Transverse colon (tissue), 4 donors: Measurements from ENCODE around the gene TBC1D19. TPM values are rescaled to one million over a fixed set of nuclear protein-coding genes. Genes with fewer than 3 reads are reported as not detected.

Experiments
- DNase-seq: peaks from one replicate; pipeline ENCODE4 v3.0.0-alpha.2; 2019
- H3K27ac ChIP-seq, 4 donors: fragments of 200-600 bp; sonication (generic); 2 replicates each; pipeline ENCODE4 v1.5.1; 2016 to 2018; ENCODE audit warnings: inconsistent platforms in 4 of 4
- H3K27me3 ChIP-seq: fragments of 200-600 bp; sonication (generic); 2 replicates; pipeline ENCODE4 v1.5.1; 2017; ENCODE audit warnings: inconsistent platforms
- H3K36me3 ChIP-seq, 4 donors: fragments of 200-600 bp; sonication (generic); 2 replicates each; pipeline ENCODE4 v1.5.1; 2017 to 2019; ENCODE audit warnings: inconsistent platforms in 4 of 4
- H3K4me1 ChIP-seq, 4 donors: fragments of 200-600 bp; sonication (generic); 2 replicates each; pipeline ENCODE4 v1.5.1; 2017 to 2020; ENCODE audit warnings: inconsistent platforms in 4 of 4
- H3K4me3 ChIP-seq, 4 donors: fragments of 200-600 bp; sonication (generic); 1 replicate in 1 of 4; 2 replicates in 3 of 4; pipeline versions ENCODE4 v1.5.1 to v1.6.1; 2017 to 2019; ENCODE audit warnings: inconsistent platforms in 4 of 4
- H3K9me3 ChIP-seq, 2 donors: fragments of 200-600 bp; sonication (generic); 2 replicates each; pipeline ENCODE4 v1.5.1; 2017 to 2019; ENCODE audit warnings: inconsistent platforms in 2 of 2
- EP300 ChIP-seq: sonication (generic); formaldehyde crosslinking; IDR thresholded peaks from one replicate; pipeline ENCODE4 v1.6.1; 2017; ENCODE audit warnings: antibody characterized with exemption, low read depth
- POLR2A ChIP-seq: fragments of 450-650 bp; IDR thresholded peaks from one replicate; pipeline ENCODE4 v1.6.1; 2016; ENCODE audit warnings: antibody characterized with exemption, mild to moderate bottlenecking, moderate library complexity
- POLR2AphosphoS5 ChIP-seq, 3 donors: sonication (generic); formaldehyde crosslinking; IDR thresholded peaks; one replicate each; pipeline ENCODE4 v1.6.1; 2016; ENCODE audit warnings: antibody characterized with exemption in 3 of 3
- WGBS, 2 donors: methylation state at CpG; one replicate each; pipeline ENCODE4 v1.1.5; 2018; ENCODE audit warnings: low coverage in 1 of 2; 5-methylcytosine and 5-hydroxymethylcytosine counted together
- in situ Hi-C, 4 donors: fragments of 200-750 bp; cut with MboI; loops; one replicate each; pipeline versions ENCODE4 v1.15.0 to v1.15.1; 2017; ENCODE audit warnings: low sequenced_read_pairs in 3 of 4, low pct_ligation_motif_present in 1 of 4, low pct_unique_long_range_greater_than_20kb in 1 of 4
- intact Hi-C: fragments of 100-400 bp; cut with DNase I; formaldehyde crosslinking; loops from one replicate; pipeline ENCODE4 v1.15.1; 2023; ENCODE audit warnings: low total_unique reads
- total RNA-seq, 4 donors: library from RNA; depleted of rRNA; stranded (reverse); fragments of >200 nt; gene quantifications; one replicate each; pipeline ENCODE4 v1.1.0, GENCODE V29; 2016
- TF ChIP-seq, protein P1 (sequence below), 5 experiments: fragments of 200-600 bp in 3 of 5; fragments of 450-650 bp in 2 of 5; sonication (generic) in 3 of 5; IDR thresholded peaks; 1 replicate in 2 of 5; 2 replicates in 3 of 5; pipeline ENCODE4 v1.5.1; 2016 to 2017; ENCODE audit warnings: antibody characterized with exemption in 5 of 5, inconsistent platforms in 3 of 5, mild to moderate bottlenecking in 2 of 5, moderate library complexity in 1 of 5

The TBC1D19 gene
- total RNA-seq, 4 donors from 2014 or later, result 6.3 to 19.1 (median 9.6) TPM

DNA sequence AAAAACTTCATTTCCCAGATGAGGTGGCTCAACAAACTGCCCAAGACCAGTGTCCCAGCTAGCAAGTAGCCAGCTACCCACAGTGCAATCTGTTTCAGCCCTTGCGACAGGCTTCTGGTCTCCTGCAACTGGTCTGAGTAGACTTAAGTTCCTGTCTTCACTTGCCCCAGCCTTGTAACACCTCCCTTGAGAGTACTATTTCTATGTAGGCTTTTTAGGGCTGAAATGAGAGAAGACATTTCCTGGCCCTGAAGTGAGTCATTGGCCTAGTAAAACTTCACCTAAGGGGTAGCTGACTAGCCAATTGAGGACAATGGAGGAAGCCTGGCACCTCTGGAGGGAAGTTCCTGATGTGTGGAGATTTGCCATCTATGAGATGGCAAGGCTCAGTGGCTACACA, 196.7 kb downstream of the TBC1D19 start:
- H3K4me1 ChIP-seq, result no peaks in the 10 kb centered on the region
- no peak overlapping the region for H3K4me3 ChIP-seq
- WGBS, 2 donors, result 91% methylated on average over 1 of the region's 1 CpG; no CpG with 5 or more reads in 1 of the 2 donors
- H3K27me3 ChIP-seq, result no peaks in the 10 kb centered on the region
- no peak overlapping the region for H3K27ac ChIP-seq
- in situ Hi-C loops (no loop called here), intact Hi-C loops (no loop called here)
- no peaks in the 10 kb centered on the region for H3K36me3 ChIP-seq
- DNase-seq, result no peak
- no peaks in the 10 kb centered on the region for H3K9me3 ChIP-seq
- TF ChIP-seq POLR2A (no peak), POLR2AphosphoS5 (IDR thresholded peaks at IDR 0.05) (no peak), EP300 (no peak)
- TF ChIP-seq, protein P1, sequence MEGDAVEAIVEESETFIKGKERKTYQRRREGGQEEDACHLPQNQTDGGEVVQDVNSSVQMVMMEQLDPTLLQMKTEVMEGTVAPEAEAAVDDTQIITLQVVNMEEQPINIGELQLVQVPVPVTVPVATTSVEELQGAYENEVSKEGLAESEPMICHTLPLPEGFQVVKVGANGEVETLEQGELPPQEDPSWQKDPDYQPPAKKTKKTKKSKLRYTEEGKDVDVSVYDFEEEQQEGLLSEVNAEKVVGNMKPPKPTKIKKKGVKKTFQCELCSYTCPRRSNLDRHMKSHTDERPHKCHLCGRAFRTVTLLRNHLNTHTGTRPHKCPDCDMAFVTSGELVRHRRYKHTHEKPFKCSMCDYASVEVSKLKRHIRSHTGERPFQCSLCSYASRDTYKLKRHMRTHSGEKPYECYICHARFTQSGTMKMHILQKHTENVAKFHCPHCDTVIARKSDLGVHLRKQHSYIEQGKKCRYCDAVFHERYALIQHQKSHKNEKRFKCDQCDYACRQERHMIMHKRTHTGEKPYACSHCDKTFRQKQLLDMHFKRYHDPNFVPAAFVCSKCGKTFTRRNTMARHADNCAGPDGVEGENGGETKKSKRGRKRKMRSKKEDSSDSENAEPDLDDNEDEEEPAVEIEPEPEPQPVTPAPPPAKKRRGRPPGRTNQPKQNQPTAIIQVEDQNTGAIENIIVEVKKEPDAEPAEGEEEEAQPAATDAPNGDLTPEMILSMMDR (IDR thresholded peaks at IDR 0.05), result no peak

DNA sequence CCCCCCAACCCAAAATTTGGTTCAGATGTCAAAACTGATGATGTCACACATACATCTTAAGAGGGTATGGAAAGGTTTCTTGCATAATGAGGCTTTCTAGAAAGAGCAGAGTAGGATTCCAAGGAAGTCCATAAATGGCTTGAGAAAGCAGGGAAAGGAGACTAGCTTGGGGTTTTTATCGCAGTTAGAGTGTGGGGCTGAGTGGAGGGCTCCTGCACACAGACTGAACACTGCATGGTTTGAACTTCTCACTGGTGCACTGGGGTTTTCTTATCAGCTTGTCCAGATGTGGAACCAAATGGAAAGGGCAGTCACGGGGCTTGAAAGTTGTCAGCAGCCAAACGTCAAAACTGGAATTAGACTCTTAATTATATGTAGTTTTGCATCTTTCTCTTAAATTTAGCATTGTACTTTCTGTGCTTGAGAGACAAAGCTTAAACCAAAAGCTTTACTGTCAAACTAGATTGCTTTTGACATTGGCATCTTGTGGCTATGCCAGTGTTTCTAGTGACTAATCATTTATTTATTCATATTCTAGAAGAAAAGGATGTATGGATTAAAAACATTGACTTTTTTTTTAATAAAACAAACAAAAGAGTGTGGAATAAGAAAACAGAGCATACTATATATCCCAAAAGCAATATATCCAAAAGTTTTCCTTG, 198.4 kb downstream of the TBC1D19 start:
- intact Hi-C loops (no loop called here), in situ Hi-C loops (no loop called here)
- WGBS, 2 donors, result 33 to 71% methylated on average over 1 to 3 of the region's 3 CpGs
- Histone ChIP-seq H3K27me3 (no peaks in the 10 kb centered on the region), H3K36me3 (no peaks in the 10 kb centered on the region), H3K9me3 (no peaks in the 10 kb centered on the region), H3K4me1 (peaks cover 0 to 2% (median 1%) of the 10 kb centered on the region in 4 donors), H3K27ac (no peak overlapping the region), H3K4me3 (no peak overlapping the region)
- no peak for TF ChIP-seq POLR2A
- TF ChIP-seq EP300, result no peak
- TF ChIP-seq, protein P1 (IDR thresholded peaks at IDR 0.05), result no peak
- TF ChIP-seq POLR2AphosphoS5 (IDR thresholded peaks at IDR 0.05), result no peak
- DNase-seq, result no peak

DNA sequence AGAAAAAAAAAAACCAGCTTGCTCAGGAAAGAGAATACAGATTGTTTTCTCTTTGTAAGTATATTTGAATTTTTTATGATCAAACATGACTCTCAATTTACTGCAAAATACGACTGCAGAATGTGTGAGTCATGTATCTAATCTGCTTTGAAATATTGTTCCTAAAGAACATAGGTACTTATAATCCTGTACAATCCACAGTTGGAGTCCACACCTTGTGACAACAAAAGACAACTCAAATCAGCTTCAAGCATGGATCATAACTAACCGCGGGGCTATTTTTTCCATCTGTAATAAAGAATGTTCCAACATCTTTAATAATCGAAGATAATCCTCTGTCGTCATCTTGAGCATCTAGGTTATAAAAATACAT, 198.9 kb downstream of the TBC1D19 start:
- H3K27ac ChIP-seq, result no peak overlapping the region
- 56 to 59% methylated on average over 5 of the region's 5 CpGs for WGBS, 2 donors
- TF ChIP-seq EP300 (no peak), POLR2A (no peak), POLR2AphosphoS5 (IDR thresholded peaks at IDR 0.05) (no peak)
- TF ChIP-seq, protein P1 (IDR thresholded peaks at IDR 0.05), result no peak
- H3K36me3 ChIP-seq, result no peaks in the 10 kb centered on the region
- DNase-seq, result no peak
- intact Hi-C loops (no loop called here), in situ Hi-C loops (no loop called here)
- peaks cover 1 to 7% (median 6%) of the 10 kb centered on the region in 4 donors for H3K4me1 ChIP-seq
- H3K27me3 ChIP-seq, result no peaks in the 10 kb centered on the region
- H3K4me3 ChIP-seq, result no peak overlapping the region
- no peaks in the 10 kb centered on the region for H3K9me3 ChIP-seq

DNA sequence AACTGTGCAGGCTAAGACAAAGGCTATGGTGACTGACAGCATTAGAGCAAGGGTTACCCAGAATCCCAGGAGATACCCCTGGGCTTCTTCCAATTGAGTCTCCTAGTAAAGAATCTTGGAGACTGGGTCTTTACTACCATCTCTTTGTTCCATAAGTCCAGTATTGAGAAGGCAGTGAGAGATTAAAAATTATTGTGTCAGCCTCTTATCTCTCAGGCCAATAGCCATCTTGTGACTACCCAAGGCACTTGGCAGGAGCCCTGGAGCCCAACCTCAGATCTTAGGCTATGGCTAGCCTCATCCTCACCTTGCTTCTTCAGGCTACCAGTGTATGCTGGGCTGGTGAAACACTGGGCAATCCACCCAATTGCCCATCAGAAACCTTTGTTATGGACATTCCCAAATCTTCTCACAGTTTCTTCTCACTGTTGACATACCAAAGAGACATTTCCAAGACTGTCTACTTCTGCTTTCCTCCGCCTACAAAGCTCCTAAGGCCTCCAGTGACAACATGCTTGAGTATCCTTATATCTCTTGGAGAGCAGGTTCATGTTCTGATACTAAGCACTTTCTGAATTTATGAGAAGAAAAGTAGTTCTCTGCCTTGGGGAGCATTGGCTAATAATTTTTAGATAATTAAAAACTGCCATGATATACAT, 200.5 kb downstream of the TBC1D19 start:
- H3K27me3 ChIP-seq, result no peaks in the 10 kb centered on the region
- H3K9me3 ChIP-seq, result no peaks in the 10 kb centered on the region
- intact Hi-C loops (no loop called here), in situ Hi-C loops (no loop called here)
- H3K27ac ChIP-seq, result no peak overlapping the region
- no peak for TF ChIP-seq EP300
- TF ChIP-seq, protein P1 (IDR thresholded peaks at IDR 0.05), result no peak
- TF ChIP-seq POLR2AphosphoS5 (IDR thresholded peaks at IDR 0.05), result no peak
- TF ChIP-seq POLR2A, result no peak
- 97 to 100% methylated on average over 1 of the region's 1 CpG for WGBS, 2 donors
- DNase-seq, result no peak
- peaks cover 8 to 15% (median 11%) of the 10 kb centered on the region in 4 donors for H3K4me1 ChIP-seq
- H3K36me3 ChIP-seq, result no peaks in the 10 kb centered on the region
- H3K4me3 ChIP-seq, result no peak overlapping the region
